COLO668 (cell line): ENCODE results near the gene LRCH1.

Experiments used
- DNase-seq: peaks from one replicate; lab custom pipeline; 2025; ENCODE audit not compliant: unreplicated experiment; lab: John Stamatoyannopoulos, UW

LRCH1 gene

DNA sequence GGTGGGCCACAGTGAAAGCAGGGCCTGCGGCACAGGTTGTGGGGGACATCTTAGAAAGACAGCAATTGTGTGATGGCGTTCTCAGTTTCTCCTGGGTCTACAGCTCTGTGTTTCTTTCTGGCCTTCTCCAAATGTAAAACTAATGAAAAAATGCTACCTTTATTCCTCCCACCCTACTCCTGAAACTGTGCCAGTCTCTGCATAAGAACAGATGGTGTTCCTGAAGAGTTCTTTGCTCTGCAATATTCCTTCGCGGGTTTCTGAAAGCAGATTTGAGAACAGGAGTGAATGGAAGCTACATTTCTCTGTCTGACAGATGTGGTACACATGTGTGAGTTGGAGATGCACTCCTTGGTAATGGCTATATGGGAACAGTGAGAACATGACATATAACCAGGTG is 18.0 kb upstream of the LRCH1 start:
- no peak for DNase-seq

DNA sequence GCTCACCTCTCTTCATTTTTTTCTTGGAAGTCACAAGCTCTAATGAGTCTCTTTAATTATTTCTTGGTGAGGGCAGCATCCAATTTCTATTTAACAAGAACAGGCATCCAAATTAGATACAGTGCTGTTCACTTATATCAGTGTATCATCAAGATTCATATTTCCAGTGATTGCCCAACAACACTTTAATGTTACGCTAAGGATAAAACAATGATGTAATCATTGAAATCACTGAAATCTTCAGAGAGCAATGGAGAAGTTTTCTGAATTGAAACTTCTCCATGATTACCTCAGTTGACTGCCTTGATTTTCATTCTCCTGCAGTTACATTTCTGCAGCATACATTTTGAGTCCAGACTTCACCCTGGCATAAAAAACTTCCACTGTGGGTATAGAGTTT is 17.1 kb upstream of the LRCH1 start:
- DNase-seq, result no peak

DNA sequence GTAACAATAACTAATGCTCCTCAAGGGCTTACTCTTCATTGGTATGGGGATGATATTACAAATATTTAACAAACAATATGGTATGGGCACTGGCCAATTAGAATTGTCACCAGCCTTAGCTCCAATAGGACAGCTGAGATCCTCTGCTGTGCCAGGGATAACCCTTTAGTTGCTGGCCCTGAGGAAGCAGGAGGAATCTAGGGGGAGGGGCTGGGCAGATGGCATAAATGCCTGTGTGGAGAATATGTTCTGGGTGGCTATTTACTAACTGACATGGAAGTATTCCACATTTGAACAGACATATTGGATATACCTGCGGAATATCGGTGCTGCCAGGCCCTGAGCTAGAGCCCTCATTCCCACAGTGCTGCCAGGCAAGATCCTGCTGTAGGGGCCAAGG is 16.6 kb upstream of the LRCH1 start:
- no peak for DNase-seq

DNA sequence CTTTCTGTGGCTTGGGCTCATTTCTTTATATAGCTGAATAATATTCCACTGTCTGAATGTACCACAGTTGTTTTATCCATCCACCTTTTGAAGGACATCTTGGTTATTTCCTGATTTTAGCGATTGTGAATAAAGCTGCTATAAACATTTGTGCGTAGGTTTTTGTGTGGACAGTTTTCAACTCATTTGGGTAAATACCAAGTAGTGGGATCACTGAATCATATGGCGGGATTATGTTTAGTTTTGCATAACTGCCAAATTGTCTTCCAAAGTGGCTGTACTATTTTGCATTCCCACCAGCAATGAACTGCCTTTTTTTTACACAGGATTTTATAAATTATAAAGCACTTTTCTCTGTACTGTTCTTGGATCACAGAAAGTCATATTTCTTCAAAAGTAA is 13.7 kb upstream of the LRCH1 start:
- no peak for DNase-seq

DNA sequence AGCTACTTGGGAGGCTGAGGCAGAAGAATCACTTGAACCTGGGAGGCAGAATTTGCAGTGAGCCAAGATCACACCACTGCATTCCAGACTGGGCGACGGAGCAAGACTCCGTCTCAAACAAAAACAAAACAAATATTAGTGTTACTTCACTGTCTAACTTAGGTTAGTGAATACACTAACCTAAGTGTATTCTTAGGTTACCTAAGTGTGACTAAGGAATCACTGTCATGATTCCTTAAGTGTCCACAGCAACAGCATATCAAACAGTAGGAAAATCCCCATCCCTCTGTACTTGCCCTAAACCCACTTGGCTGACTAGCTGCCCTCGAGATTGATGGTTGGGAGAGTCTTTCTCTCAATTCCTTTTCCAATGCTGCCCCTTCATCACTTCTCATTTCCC is 11.8 kb upstream of the LRCH1 start:
- DNase-seq, result no peak

DNA sequence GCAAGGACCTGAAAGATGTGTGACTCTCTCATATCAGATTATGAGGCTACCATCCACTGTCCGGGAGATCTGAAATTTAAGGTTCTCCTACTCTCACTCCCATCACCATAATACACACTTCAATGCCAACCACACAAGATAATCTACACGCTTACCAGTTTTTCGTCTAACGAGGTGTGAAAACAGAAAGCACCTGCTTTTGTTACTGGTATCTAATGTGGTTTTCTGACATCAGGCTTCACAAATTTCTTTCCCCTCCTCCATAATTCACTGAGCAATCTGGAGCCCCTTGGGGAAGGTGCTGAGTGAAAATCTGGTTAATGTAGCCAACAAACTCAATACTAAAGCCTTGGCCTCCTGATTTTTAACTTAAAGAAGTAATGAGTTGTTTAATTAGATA is 10.1 kb upstream of the LRCH1 start:
- DNase-seq, result no peak

DNA sequence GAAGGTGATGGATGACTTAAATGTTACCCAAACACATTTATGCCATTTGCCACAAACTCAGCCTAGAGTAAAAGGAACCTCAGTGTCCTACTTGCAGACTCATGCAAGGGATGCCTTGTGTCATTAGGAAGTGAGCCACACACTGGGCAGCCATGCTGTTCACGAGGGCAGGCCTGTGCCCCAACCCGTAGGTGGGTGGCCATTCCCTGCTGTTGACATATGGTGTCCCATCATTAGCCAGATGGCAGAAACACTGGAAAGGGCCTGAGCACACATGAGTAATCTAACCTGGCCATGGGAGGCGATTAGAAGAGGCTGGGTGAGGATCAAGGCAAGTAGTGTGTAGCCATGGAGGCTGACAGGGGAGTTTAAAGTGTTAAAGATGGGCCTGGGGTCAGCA is 9.7 kb upstream of the LRCH1 start:
- DNase-seq, result no peak

DNA sequence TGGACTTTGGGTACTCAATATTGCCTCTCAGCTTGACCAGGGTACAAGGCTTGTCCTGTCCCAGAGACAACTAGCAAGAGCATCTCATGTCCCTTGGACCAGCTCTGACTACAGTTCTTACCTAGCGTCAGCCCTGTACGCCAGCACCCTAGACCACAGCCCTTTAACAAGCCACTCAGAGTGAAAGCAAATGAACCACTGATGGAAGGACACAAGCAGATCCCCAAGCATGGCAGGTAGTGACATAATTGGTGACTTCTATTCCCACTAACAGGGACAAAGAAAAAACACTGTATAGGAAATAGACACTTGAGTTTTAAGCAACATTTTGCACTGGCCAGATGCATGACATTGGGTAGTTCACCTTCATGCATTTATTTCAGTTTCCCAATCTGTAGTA is 8.8 kb upstream of the LRCH1 start:
- no peak for DNase-seq

DNA sequence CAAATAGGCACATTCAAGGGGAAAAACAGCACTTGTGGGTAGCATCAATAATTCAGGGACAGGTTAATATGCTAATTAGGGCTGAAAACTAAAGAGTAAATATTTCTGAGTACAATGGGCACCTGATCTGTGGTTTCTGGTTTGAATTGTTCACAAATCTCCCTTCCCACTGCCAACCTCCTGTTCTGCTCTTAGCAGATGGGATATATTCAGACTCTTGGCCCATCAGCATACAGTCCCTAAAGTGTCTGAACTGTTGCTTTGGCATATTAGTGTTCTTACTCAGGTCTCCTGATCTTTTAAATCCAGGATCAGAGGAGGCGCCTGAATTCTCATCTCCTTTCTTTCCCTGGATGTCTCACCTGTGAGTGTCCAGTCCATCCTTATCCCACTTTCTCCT is 8.2 kb upstream of the LRCH1 start:
- DNase-seq, result no peak

DNA sequence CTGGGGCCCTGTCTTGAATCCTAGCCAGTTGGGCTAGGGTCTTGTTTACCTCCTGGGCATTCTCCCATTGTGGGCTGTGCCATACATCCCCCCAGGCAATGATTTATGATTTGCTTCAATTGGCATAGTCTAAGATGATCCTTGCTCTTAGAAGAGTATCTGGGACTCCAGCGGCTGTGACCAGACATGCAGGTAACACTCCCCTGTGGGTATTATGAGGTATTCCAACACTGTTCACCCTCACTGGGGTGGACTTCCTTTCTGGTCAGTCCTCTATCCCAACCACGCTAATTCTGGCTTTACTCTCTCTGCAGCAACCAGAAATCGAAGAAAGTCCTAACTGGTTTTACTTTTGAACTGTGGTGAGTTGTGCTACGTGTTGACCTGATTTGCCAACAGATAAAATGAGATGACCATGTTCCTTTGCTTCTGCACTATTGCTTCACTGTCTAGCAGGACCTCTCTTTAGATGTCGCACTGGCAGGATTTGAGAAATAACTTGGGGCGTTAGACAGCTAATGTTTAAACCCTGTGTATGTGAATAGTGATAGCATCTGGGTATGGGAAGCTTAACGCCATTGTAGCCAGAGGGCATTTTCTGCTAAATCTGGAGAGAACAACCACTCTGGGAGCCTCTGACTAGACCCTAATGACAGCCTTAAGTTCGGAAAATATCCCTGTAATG is 6.7 kb upstream of the LRCH1 start:
- DNase-seq, result no peak

DNA sequence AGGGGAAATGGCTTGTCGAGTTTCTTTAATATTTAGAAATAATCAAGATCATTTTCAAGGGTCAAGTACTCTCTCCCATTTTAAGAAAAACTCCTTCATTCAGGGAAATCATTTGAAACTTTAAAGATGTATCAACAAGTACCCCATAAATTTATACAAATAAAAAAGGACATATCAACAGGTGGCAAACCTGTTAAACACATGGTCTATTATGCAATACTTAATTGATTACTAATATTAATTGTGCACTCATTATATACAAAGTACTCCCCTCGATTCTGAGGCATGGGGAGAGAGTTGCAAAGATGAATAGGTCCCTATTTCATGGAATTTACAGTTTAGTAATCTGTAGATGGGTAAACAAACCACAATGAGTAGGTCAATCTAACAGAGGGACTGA is 2.1 kb upstream of the LRCH1 start:
- DNase-seq, result no peak

DNA sequence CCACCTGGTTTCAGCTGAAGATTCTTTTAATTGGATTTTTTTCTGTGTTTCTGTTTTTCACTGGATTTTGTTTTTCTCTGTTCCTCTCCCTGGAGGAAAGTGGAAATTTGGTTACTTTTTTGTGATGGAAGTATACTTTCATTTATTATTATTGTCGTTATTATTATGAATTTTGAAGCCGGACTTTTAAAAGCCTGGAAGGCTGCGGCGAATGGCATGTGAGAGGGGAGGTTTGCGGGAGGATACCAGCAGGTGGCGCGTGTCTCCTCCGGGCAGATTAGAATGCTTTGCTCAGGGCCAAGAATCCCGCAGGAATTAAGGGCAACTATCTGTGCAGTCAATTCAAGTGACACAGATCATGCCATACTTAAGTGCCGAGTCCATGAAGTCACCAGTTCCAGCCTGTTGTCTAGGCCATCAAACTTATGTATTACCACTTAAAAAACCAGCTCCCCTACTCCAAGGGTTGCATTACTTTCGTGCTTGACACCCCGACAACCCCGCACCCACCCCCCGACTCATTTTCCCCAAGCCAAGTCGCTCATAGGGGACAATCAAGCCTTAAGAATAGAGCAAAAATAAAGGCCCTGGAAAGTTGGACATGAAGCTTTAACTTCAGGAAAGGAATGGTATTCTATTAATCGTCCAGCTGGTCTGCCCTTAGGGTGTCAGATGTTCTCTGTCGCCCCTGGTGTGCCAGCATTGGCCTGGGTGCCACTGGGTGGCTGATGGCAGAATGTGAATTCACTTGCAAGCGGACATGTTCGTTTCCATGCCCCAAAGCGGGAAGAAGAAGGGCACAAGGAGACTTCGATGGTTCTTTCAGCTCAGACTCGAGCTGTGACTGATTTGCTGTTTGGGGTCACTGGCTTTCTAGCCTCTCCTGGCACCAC is 1.3 kb upstream of the LRCH1 start:
- peak; percentile 91 for DNase-seq

DNA sequence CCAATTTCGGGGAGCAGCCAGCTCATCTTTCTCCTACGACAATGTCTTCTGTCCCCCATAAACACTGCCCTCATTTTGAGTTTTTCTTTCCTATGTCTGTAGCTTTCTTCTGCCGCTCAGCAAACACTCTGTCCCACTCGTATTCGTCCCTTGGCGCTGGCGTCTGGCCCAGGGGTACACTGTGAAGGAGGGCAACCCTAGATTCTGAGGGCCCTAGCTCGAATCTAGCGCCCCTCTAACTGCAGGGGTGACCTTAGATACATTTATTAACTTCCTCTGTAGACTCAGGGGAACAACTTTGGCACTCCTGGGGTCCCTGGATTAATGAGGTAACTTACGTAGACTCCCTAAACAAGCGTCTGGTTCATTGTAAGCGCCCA is 677 bp upstream of the LRCH1 start:
- peak; percentile 57 for DNase-seq

DNA sequence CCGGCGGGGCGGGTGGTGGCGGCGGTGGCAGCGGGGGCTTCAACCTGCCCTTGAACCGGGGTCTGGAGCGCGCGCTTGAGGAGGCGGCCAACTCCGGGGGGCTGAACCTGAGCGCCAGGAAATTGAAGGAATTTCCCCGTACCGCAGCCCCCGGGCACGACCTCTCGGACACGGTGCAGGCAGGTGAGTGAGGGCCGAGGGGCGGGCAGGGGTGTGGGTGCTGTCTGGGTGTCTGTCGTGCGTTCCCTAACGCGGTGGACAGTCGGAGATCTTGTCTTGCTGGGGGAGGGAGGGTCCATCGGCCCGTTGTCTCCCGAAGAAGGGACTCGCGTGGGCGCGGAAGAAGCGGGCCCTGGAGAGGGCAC is 533 bp downstream of the LRCH1 start:
- DNase-seq, result no peak

DNA sequence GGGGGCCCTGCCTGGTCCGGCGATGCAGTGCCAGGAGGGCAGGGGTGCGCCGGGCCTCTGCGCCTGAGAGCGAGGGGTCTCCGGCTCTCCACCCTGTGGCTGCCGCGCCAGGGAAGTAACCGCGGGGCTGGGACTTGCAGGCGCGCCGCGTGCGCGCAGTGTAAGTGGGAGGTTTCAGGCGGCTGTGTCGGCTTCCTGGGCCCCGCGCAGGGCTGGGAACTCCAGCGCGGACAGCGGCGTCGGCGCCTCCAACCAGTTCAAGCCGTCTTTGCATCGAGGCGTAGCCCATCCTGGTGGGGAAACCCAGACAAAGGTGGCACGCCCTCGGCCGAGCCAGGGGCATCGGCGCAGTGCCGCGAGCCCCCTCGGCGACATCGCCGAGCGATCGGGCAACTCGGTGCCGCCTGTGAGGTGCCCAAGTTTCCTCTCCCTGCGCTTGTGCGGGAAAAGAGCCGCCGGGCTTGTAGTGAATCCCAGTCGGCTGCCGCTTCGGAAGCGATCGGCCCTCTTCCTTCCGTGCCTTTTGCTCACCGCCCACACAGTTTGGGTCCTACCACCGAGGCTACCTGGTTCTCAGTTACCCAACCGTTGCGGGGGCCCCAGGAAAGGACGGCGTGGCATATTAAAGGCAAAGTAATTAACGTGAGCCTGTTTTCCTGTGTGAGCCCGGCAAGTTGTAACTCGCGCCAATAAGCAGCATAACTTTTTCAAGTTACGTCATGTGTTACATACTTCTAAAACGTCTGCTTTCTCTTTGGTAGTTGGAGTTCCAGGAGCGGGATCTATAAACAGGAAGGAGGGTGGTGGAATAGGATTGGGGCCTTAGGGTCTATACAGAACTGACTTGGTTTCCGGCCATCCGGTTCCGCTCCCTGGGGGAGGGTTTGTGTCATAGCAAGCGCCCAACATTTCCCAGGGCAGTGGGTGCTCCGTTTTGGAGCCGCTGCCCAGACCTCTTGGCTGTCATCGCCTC is 1.2 kb downstream of the LRCH1 start:
- DNase-seq, result peak; percentile 92

DNA sequence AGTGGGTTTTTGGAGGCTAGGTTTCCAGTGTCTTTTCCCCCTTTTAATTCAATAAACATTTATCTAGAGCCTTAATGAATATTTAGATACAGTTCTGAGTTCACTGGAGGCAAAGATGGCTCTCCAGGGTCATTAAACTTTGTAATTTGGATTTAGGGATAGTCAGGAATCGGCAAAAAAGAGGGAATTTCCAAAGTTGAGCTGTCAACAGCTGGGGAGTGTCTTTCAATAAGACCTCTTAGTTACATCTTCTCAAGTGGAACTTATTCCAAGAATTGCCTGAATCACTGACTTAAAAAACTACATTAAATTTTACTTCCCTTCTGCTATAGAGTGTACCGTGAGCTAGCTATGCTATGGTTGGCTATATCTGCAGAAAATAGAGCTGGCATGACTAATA is 2.0 kb downstream of the LRCH1 start:
- DNase-seq, result no peak

DNA sequence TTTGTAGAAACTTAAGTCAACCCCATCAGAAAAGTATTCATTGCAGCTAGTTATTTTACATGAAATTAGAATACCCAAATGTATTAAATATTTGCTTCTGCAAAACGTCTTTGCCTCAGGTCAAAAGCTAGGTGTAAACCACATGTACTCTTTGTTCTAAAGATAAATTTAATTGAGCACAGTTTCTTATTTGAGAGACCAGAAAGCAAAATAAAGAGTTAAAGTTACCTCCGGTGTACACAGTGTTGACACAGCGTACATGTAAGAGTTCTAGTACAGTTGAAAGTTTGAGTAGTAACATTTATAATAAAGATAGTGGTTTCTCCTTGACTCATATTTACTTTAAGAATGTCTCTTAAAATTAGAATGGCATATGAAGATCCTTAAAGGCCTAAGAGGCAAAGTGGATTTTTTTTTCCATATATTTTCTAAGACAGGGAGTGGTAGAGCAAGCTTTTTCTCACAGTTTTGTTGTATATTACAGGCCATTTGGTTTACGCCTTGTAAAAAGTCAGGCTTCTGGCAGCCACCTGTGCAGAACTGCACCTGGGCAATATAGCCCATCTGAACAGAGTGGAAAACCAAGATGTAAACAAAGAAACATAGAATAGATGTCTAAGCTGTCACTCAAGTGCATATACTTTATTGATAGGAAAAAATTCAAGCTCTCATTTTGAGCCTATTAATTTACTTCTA is 2.9 kb downstream of the LRCH1 start:
- DNase-seq, result no peak

DNA sequence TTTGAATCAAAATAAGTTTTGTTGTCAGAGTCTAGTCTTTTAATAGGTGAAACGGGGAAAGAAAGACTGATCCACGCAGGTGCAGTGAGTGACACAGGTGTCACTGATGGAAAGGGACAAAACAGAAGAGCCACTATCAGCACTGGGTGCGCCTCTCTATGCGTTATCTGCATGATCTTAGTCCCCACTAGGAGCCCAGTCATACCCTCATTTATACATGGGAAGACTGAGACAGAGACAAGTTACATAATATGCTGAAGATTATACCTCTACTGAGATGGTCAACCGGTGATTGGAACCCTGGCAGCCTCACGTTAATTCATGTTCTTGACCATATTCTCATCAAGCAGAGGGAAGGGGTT is 3.4 kb downstream of the LRCH1 start:
- DNase-seq, result no peak

DNA sequence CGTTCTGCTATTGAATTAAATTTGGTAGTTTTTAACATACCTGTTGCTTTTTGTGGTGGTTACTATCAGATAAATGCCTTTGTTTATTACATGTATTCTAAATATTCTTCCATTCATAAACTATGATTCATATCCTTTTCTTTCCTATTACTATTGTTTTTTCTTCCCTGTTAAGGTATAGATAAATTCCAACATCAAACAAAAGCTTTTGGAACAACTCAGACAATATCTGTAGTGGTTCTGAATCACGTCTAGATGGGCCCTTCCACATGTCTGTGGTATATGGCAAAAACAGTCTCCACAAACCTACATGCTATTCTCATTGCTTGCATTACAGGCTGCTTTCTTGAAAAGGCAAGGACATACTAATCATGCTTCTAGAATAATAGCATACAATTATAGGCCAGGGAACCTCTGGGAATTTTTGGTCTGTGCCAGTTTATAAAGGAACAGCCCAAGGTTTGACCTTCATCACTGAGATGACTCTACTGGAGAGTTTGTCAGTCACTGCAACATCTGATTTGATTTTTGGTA is 6.4 kb downstream of the LRCH1 start:
- no peak for DNase-seq

DNA sequence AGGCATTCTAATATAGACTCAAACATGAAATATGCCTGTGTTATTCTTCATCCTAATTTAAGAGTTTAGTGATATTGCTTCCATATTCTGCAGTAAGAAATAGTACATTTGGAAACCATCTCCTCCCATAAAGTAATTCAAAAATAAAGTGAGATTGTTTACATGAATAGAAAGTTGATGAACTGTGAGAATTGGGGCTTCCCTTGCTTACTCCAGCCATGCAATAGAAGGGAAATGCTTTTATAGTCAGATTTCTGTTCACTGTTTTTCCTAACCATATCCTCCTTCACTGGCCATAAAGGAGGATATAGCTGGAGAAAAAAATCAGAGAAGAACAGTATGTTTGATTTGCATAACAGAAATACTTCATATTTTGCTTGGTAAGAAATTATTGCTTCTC is 7.8 kb downstream of the LRCH1 start:
- no peak for DNase-seq

DNA sequence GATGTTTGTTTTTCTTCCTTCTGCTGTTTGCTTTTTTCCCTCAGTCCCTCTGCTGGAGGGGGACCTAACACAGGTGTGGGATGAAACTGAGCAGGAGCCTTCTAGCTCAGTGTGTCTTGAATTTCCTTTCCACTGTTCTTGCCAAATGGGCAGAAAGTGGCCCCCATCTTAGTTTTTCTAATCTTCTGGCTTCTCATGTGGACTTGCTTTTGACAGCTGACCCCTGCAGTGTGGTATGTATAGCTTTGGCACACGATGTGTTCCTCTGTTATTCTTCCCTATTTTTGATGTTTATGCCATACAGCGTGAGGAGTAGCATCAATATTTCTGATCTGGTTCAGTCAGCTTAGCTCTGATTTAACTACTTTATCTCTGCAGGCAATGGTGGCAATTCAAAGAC is 8.3 kb downstream of the LRCH1 start:
- no peak for DNase-seq
